ENCODE results near the gene YPEL3.
A peak's percentile ranks its signal among the peaks of the same experiment; 100 is the strongest.

The YPEL3 gene

GRCh38 chr16:30075503-30076275 is 20.3 kb downstream of the YPEL3 start, which contains the start of gene PPP4C:
PPP4C (plus strand) TSS chr16:30075994; CDS start chr16:30076378, 384 bp downstream.
- peak; percentile 83 for FAIRE-seq
- TF ChIP-seq POLR2AphosphoS5 (IDR thresholded peaks at IDR 0.05; ENCODE audit: low read depth, low read length) (peak; percentile 85), TAF1 (IDR thresholded peaks at IDR 0.05; ENCODE audit: low read depth, low read length) (peak; percentile 75), PAX5 (IDR thresholded peaks at IDR 0.05; ENCODE audit: insufficient read depth, low read length, severe bottlenecking) (no peak), POU2F2 (IDR thresholded peaks at IDR 0.05; ENCODE audit: low read depth, low read length) (peak; percentile 63; the same call in 1 of the 2 replicates), SPI1 (IDR thresholded peaks at IDR 0.05; ENCODE audit: low read depth, low read length) (peak; percentile 35), POLR2A (IDR thresholded peaks at IDR 0.05; ENCODE audit: low read depth, low read length) (peak; percentile 88)

GRCh38 chr16:30070490-30070889 is 25.5 kb downstream of the YPEL3 start:
- TF ChIP-seq SPI1 (IDR thresholded peaks at IDR 0.05; ENCODE audit: low read depth, low read length) (no peak), POLR2A (IDR thresholded peaks at IDR 0.05; ENCODE audit: low read depth, low read length) (no peak), PAX5 (IDR thresholded peaks at IDR 0.05; ENCODE audit: insufficient read depth, low read length, severe bottlenecking) (no peak), POLR2AphosphoS5 (IDR thresholded peaks at IDR 0.05; ENCODE audit: low read depth, low read length) (no peak), TAF1 (IDR thresholded peaks at IDR 0.05; ENCODE audit: low read depth, low read length) (no peak), POU2F2 (IDR thresholded peaks at IDR 0.05; ENCODE audit: low read depth, low read length) (no peak)
- DNase-seq (ENCODE audit: insufficient read length, low spot score) (no peak), FAIRE-seq (no peak)

More at GRCh38 chr16:30075503-30076275, 20.3 kb downstream of the YPEL3 start, which contains the start of gene PPP4C:
- DNase-seq (ENCODE audit: insufficient read length, low spot score) = peak; percentile 98

- no peak for FAIRE-seq
Measured at GRCh38 chr16:30069611-30070462, 26.2 kb downstream of the YPEL3 start.

GRCh38 chr16:30068750-30069610 is 27.0 kb downstream of the YPEL3 start:
- DNase-seq (ENCODE audit: insufficient read length, low spot score) = no peak
- TF ChIP-seq POLR2A (IDR thresholded peaks at IDR 0.05; ENCODE audit: low read depth, low read length) = no peak
- no peak for TF ChIP-seq SPI1 (IDR thresholded peaks at IDR 0.05; ENCODE audit: low read depth, low read length)
- no peak; the same call in none of the 2 replicates for TF ChIP-seq POLR2AphosphoS5 (IDR thresholded peaks at IDR 0.05; ENCODE audit: low read depth, low read length)
- no peak for TF ChIP-seq TAF1 (IDR thresholded peaks at IDR 0.05; ENCODE audit: low read depth, low read length)
- TF ChIP-seq PAX5 (IDR thresholded peaks at IDR 0.05; ENCODE audit: insufficient read depth, low read length, severe bottlenecking) = no peak
- no peak for TF ChIP-seq POU2F2 (IDR thresholded peaks at IDR 0.05; ENCODE audit: low read depth, low read length)
- no peak for FAIRE-seq

More at GRCh38 chr16:30069611-30070462, 26.2 kb downstream of the YPEL3 start:
- DNase-seq (ENCODE audit: insufficient read length, low spot score) = no peak
- TF ChIP-seq POLR2AphosphoS5 (IDR thresholded peaks at IDR 0.05; ENCODE audit: low read depth, low read length) = no peak
- TF ChIP-seq POLR2A (IDR thresholded peaks at IDR 0.05; ENCODE audit: low read depth, low read length) = no peak
- TF ChIP-seq POU2F2 (IDR thresholded peaks at IDR 0.05; ENCODE audit: low read depth, low read length) = no peak
- TF ChIP-seq SPI1 (IDR thresholded peaks at IDR 0.05; ENCODE audit: low read depth, low read length) = no peak
- TF ChIP-seq TAF1 (IDR thresholded peaks at IDR 0.05; ENCODE audit: low read depth, low read length) = no peak
- no peak for TF ChIP-seq PAX5 (IDR thresholded peaks at IDR 0.05; ENCODE audit: insufficient read depth, low read length, severe bottlenecking)

- no peak for DNase-seq (ENCODE audit: insufficient read length, low spot score)
- no peak for FAIRE-seq
- TF ChIP-seq PAX5 (IDR thresholded peaks at IDR 0.05; ENCODE audit: insufficient read depth, low read length, severe bottlenecking) (no peak), TAF1 (IDR thresholded peaks at IDR 0.05; ENCODE audit: low read depth, low read length) (no peak), POLR2AphosphoS5 (IDR thresholded peaks at IDR 0.05; ENCODE audit: low read depth, low read length) (no peak)
Measured at GRCh38 chr16:30068333-30068732, 27.7 kb downstream of the YPEL3 start.

GRCh38 chr16:30067584-30067916 is 28.5 kb downstream of the YPEL3 start:
- no peak for TF ChIP-seq PAX5 (IDR thresholded peaks at IDR 0.05; ENCODE audit: insufficient read depth, low read length, severe bottlenecking)
- TF ChIP-seq POU2F2 (IDR thresholded peaks at IDR 0.05; ENCODE audit: low read depth, low read length) = no peak
- TF ChIP-seq POLR2A (IDR thresholded peaks at IDR 0.05; ENCODE audit: low read depth, low read length) = no peak
- TF ChIP-seq SPI1 (IDR thresholded peaks at IDR 0.05; ENCODE audit: low read depth, low read length) = no peak
- TF ChIP-seq TAF1 (IDR thresholded peaks at IDR 0.05; ENCODE audit: low read depth, low read length) = no peak
- no peak for TF ChIP-seq POLR2AphosphoS5 (IDR thresholded peaks at IDR 0.05; ENCODE audit: low read depth, low read length)
- FAIRE-seq (no peak), DNase-seq (ENCODE audit: insufficient read length, low spot score) (no peak)

GRCh38 chr16:30066761-30067583 is 29.0 kb downstream of the YPEL3 start:
- FAIRE-seq (no peak), DNase-seq (ENCODE audit: insufficient read length, low spot score) (no peak)
- TF ChIP-seq SPI1 (IDR thresholded peaks at IDR 0.05; ENCODE audit: low read depth, low read length) (no peak), TAF1 (IDR thresholded peaks at IDR 0.05; ENCODE audit: low read depth, low read length) (no peak), POLR2A (IDR thresholded peaks at IDR 0.05; ENCODE audit: low read depth, low read length) (no peak), PAX5 (IDR thresholded peaks at IDR 0.05; ENCODE audit: insufficient read depth, low read length, severe bottlenecking) (no peak), POLR2AphosphoS5 (IDR thresholded peaks at IDR 0.05; ENCODE audit: low read depth, low read length) (no peak), POU2F2 (IDR thresholded peaks at IDR 0.05; ENCODE audit: low read depth, low read length) (no peak)

Data from GM12891 (cell line).